ENCODE measurements around the gene STRAP. TPM values are rescaled to one million over a fixed set of nuclear protein-coding genes. Genes with fewer than 3 reads are reported as not detected.

Gene STRAP
- total RNA-seq, 4 donors from 2014 or later: 66.1 to 97.2 (median 75.5) TPM

- TF ChIP-seq CTCF (IDR thresholded peaks at IDR 0.05; ENCODE audit: low read depth): no peak
Observed at GRCh38 chr12:15887043-15887817, 5.0 kb downstream of the STRAP start.

GRCh38 chr12:15892645-15893259 lies 10.6 kb downstream of the STRAP start:
- TF ChIP-seq CTCF (IDR thresholded peaks at IDR 0.05; ENCODE audit: low read depth): no peak

GRCh38 chr12:15893260-15893659 lies 11.1 kb downstream of the STRAP start:
- TF ChIP-seq CTCF (IDR thresholded peaks at IDR 0.05; ENCODE audit: low read depth): no peak

- TF ChIP-seq CTCF (IDR thresholded peaks at IDR 0.05; ENCODE audit: low read depth): no peak
Observed at GRCh38 chr12:15896867-15897266, 14.7 kb downstream of the STRAP start.

GRCh38 chr12:15897433-15897832 lies 15.2 kb downstream of the STRAP start:
- TF ChIP-seq CTCF (IDR thresholded peaks at IDR 0.05; ENCODE audit: low read depth): no peak

GRCh38 chr12:15899282-15899870 lies 17.2 kb downstream of the STRAP start:
- TF ChIP-seq CTCF (IDR thresholded peaks at IDR 0.05; ENCODE audit: low read depth): no peak

- no peak for TF ChIP-seq CTCF (IDR thresholded peaks at IDR 0.05; ENCODE audit: low read depth)
Observed at GRCh38 chr12:15904378-15904920, 22.3 kb downstream of the STRAP start.

Data from subcutaneous adipose tissue (tissue), 4 donors.